GOT3 (cell line): Measurements from ENCODE around the gene ARF1.

ENCODE experiments used
- DNase-seq: peaks from one replicate; lab custom pipeline; 2025; ENCODE audit warnings: mixed read lengths; lab: John Stamatoyannopoulos, UW

ARF1 gene

GRCh38 chr1:228050571-228051231, 31.8 kb upstream of the ARF1 start:
- no peak for DNase-seq

GRCh38 chr1:228058172-228058948, 24.1 kb upstream of the ARF1 start:
- DNase-seq: no peak

- DNase-seq: no peak
These were observed 23.4 kb upstream of the ARF1 start for GRCh38 chr1:228058949-228059633.

GRCh38 chr1:228059634-228060457, 22.7 kb upstream of the ARF1 start:
- DNase-seq: no peak

GRCh38 chr1:228060458-228061190, 21.9 kb upstream of the ARF1 start:
- DNase-seq: no peak

GRCh38 chr1:228061411-228062084, 21.0 kb upstream of the ARF1 start:
- DNase-seq: no peak

- no peak for DNase-seq
These were observed 20.3 kb upstream of the ARF1 start for GRCh38 chr1:228062085-228062791.

GRCh38 chr1:228062812-228063211, 19.7 kb upstream of the ARF1 start:
- no peak for DNase-seq

GRCh38 chr1:228063251-228064191, 19.0 kb upstream of the ARF1 start:
- DNase-seq: no peak

- DNase-seq: no peak
These were observed 18.2 kb upstream of the ARF1 start for GRCh38 chr1:228064296-228064695.

- DNase-seq: no peak
These were observed 17.6 kb upstream of the ARF1 start for GRCh38 chr1:228064741-228065542.

GRCh38 chr1:228065543-228066347, 16.8 kb upstream of the ARF1 start:
- DNase-seq: no peak

GRCh38 chr1:228066416-228066815, 16.1 kb upstream of the ARF1 start:
- no peak for DNase-seq

GRCh38 chr1:228066891-228067654, 15.4 kb upstream of the ARF1 start:
- no peak for DNase-seq

GRCh38 chr1:228068359-228068758, 14.1 kb upstream of the ARF1 start:
- DNase-seq: no peak

- DNase-seq: no peak
These were observed 12.3 kb upstream of the ARF1 start for GRCh38 chr1:228070173-228070572.

- no peak for DNase-seq
These were observed 11.7 kb upstream of the ARF1 start for GRCh38 chr1:228070851-228071250.
